HG02884 (cell line): Measurements from ENCODE around the gene DARS2.
"Not testable (repeated sequence)": the region's sequence is repeated elsewhere in the genome, so short reads cannot be mapped to it uniquely, and the experiment has no call there.

Experiments used
- ATAC-seq: cut with Tn5 transposase; IDR thresholded peaks from one replicate; pipeline ENCODE4 v1.9.1; 2021; ENCODE audit warnings: mild to moderate bottlenecking, moderate library complexity; ENCODE audit not compliant: unreplicated experiment

DARS2 gene

GRCh38 chr1:173824315-173825081 is at the start of gene DARS2, which contains the start of gene CENPL:
Gene DARS2, plus strand, starts transcription at chr1:173824673. Its CDS starts 557 bp downstream, at chr1:173825230.
Gene CENPL, minus strand, starts transcription at chr1:173824883. Its CDS starts 13,584 bp downstream, at chr1:173811299.
- ATAC-seq: peak; percentile 86

- no peak for ATAC-seq
These were observed 48.8 kb upstream of the DARS2 start for GRCh38 chr1:173775578-173776226.

- no peak for ATAC-seq
These were observed 44.5 kb upstream of the DARS2 start for GRCh38 chr1:173779936-173780335.

DNA sequence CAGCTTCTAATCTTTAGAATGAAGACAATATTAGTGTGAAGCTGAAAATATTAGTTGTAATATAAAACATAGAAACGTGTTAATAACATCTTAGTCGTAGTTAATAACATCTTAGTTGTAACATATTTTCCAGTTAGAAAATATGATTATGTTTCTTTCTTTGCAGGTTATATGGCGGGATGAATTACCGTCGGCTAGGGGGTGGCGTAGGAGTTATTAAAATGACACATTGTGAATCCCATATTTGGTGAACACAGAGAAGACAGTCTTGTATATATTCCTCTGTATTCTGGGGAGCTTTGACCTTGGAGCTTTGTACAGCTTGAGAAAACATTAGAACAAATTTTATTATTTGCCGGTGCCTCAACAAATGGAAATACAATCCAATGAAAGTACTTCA is 39.5 kb upstream of the DARS2 start:
- ATAC-seq: no peak

DNA sequence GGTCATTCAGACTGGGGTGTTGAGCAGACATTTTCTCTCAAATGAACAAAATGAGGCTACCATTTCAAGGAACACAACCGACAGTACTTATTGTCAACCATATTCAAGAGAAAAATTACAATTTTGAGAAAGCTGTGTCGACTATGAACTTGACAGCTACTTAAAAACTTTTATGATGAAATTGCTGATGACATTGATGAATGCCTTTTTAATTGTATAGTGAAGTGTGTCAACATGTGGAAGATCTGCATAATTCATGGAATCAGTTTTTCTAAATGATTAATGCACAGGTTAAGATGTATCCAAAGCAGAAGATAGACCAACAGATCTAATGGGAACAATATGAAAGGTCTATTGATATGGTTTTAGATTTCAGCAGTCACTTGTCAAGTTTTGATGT is 34.6 kb upstream of the DARS2 start:
- ATAC-seq: no peak

DNA sequence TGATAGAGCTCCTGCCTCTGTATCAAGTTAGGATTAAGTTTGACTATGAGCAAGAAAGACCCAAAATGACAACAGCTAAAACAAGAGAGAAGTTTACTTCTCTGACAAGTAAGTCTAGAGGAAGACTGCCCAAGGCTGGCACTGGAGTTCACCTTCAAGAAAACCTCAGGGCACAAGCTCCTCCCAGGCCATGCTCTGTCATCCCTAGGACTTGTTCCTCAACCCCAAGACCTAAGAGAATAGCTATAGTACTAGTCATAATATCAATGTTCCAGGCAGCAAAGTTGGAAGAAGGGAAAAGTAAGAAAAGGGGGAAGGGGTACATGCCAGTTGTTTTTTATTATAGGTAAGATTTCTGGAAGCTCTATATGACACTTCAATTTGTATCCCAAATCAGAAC is 26.4 kb upstream of the DARS2 start:
- ATAC-seq: no peak

DNA sequence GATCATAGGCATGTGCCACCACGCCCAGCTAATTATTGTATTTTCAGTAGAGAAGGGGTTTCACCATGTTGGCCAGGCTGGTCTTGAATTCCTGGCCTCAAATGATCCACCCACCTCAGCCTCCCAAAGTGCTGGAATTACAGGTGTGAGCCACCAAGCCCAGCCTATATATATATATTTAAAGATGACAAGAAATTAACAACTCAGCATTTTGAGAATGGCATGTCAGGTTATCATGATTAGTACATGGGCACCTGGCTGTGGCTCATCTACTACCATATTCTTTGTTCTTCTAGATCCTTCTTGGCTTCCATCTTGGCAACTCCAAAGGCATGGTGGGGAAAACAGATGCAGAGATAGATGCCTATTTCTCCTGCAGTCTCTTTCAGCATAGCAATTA is 24.5 kb upstream of the DARS2 start:
- not testable (repeated sequence) for ATAC-seq

GRCh38 chr1:173802961-173803360 is 21.5 kb upstream of the DARS2 start:
- ATAC-seq: no peak

DNA sequence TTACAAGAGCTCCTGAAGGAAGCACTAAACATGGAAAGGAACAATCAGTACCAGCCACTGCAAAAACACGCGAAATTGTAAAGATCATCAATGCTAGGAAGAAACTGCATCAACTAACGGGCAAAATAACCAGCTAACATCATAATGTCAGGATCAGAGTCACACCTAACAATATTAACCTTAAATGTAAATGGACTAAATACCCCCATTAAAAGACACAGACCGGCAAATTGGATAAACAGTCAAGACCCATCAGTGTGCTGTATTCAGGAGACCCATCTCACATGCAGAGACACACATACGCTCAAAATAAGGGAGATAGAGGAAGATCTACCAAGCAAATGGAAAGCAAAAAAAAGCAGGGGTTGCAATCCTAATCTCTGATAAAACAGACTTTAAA is 10.8 kb upstream of the DARS2 start:
- ATAC-seq: not testable (repeated sequence)

- ATAC-seq: no peak
These were observed 6.0 kb upstream of the DARS2 start for GRCh38 chr1:173818459-173818858.

DNA sequence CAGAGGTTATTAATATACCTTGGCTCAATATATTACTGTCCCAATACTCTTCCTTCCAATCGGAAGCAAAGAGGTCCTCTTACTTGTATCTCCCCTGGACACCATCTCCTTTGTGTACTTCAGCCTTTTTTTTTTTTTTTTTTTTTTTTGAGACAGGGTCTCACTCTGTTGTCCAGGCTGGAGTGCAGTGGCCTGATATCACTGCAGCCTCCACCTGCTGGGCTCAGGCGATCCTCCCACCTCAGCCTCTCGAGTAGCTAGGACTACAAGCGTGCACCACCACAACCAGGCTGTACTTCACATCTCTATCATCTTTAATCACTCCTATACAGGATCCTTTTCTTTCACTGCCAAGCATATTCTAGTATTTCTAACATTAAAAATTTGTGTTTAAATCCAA is 2.8 kb upstream of the DARS2 start:
- ATAC-seq: no peak

GRCh38 chr1:173823781-173824314 is 625 bp upstream of the DARS2 start:
- ATAC-seq: peak; percentile 30

- no peak for ATAC-seq
These were observed 3.1 kb downstream of the DARS2 start for GRCh38 chr1:173827611-173828010.

DNA sequence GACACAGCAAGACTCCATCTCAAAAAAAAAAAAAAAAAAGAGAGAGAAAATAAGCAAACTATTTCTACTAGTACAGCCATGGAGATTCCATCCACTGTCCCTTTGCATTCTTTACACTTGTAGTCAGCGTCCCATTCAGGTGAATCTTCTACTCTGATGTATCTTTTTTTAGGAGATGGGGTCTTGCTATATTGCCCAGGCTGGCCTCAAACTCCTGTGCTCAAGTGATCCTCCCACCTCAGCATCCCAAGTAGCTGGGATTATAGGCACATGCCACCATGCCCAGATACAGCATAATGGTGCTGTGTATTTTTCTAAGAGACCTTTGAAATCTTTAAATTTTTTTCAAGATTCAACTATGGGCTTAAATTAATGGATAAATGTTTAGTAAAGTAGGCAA is 8.3 kb downstream of the DARS2 start:
- no peak for ATAC-seq

DNA sequence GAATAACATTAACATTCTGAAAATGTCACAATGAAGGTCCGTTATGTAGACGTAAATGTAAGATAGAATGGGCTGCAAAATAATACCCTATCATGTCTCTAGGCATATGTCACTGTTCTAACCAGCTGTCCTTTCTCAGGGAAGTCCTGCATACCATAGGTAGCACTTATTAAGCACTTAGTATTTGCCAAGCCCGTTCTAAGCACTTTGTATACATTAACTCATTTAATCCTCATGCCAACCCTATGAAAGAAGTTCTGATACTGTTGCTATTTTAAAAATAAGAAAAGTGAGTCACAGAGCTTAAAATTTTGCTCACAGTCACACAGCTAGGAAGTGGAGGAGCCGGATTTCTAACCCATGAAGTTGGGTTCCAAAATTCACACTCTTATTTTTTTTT is 27.6 kb downstream of the DARS2 start:
- ATAC-seq: no peak

DNA sequence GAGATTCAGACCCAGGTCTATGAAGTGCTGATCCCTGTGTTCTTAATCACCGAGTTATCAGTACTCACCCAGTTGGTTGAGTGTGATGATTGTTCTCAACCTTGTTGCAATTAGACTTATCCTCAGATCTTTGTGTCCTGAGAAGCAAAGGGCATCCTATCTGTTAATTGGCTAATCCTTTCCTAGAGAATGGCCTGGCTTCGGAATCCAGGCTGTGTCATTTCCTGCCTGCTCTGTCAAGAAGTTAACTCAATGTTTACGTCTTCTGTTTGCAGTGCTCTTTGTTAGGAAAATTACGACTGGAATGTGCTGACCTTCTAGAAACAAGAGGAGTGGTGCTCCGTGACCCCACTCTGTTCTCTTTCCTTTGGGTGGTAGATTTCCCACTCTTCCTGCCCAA is 28.6 kb downstream of the DARS2 start:
- ATAC-seq: no peak

DNA sequence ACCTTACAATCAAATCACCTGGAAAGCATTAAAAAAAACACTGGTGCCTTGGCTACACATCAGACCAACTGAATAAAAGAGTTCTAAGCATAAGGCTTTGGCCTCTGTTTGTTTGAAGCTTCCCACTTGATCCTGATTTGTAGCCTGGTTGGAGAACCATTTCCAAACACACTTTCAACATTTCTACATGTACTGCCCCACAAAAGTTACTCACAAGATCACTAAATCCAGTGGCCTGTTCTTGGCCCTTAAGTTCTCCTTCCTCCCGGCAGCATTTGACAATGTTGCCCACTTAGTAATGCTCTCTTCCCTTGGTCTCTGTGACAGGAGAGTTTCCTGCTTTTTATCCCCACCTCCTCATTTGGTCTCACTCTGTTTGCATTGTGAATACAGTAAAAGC is 31.5 kb downstream of the DARS2 start:
- ATAC-seq: no peak

- ATAC-seq: no peak
These were observed 32.4 kb downstream of the DARS2 start for GRCh38 chr1:173856903-173857302.

DNA sequence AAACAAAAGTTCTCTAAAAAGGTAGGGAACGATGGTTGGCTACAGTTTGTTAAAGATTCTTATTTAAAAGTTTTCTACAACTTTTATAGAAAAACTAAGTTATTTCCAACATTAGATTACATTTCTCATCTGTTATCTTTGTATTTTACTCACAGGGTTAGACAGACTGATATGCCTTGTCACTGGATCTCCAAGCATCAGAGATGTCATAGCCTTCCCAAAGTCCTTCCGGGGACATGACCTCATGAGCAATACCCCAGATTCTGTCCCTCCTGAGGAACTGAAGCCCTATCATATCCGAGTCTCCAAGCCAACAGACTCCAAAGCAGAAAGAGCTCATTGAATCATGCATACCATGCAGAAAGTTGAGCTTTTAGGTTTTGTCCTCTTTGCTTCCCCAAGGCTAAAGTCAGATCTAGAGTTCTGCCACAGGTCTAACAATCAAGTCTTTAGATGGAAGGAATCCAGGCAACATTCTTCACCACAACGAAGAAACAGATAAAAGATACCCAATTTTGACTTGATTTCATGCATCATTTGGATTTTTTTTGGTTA is 33.0 kb downstream of the DARS2 start:
- ATAC-seq: no peak

GRCh38 chr1:173859547-173859946 is 35.1 kb downstream of the DARS2 start:
- not testable (repeated sequence) for ATAC-seq

GRCh38 chr1:173860065-173860464 is 35.6 kb downstream of the DARS2 start:
- no peak for ATAC-seq

- ATAC-seq: no peak
These were observed 37.3 kb downstream of the DARS2 start for GRCh38 chr1:173861731-173862145.
